SK-N-MC (cell line): Measurements from ENCODE around the gene GPR150.

Experiments
- EZH2 ChIP-seq: fragments of 200-600 bp; sonication (generic); IDR thresholded peaks from one replicate; pipeline ENCODE4 v1.6.1; 2017; ENCODE audit warnings: antibody characterized with exemption
- FOXP2 ChIP-seq: optimal IDR thresholded peaks from 2 replicates; pipeline ENCODE3; 2011; ENCODE audit warnings: mild to moderate bottlenecking, moderate library complexity; ENCODE audit not compliant: insufficient read depth; ENCODE audit errors: extremely low read length, control extremely low read depth
- POLR2AphosphoS5 ChIP-seq: IDR thresholded peaks from 2 replicates; pipeline ENCODE4 v1.6.1; 2012; ENCODE audit warnings: mild to moderate bottlenecking, low read depth, low read length, borderline replicate concordance

DNA sequence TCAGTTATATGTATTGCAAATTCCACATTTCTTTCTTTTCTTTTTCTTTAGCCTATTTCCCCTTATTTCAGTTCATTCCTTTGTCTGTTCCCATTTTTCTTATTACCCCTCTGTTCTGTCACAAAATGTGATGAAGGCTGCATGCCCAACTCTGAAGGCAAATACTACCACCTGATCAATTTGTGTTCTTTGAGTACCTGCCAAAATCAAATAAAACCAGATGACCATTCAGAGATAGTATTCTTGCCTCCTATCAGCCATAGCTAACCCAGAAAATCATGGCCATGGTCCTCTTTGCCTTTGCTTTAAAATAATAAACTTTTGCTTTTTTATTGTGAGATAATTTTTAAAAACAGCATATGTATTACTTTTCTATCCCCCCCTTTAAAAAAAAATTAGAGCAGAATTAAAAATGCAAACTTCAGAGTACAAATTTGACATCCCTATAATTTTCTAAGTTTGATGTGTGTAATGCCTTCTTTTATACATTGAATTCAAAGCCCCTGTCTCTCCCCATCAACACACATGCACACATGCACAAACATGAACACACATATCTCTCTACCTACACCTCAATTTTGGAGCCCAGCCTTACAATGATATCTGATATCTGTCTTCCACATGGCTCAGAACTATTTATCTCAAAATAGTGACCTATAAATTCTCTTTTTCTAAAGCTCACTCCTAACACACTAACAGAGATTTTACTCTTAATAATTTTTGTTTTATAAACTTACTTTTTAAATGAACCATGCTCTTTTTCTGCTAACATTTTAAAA lies 30.1 kb downstream of the GPR150 start:
- TF ChIP-seq POLR2AphosphoS5, result no peak
- no peak for TF ChIP-seq EZH2
- no peak for TF ChIP-seq FOXP2
